ENCODE results near the gene CEACAM1. TPM values are rescaled to one million over a fixed set of nuclear protein-coding genes. Genes with fewer than 3 reads are reported as not detected.

CEACAM1 gene
- total and polyA plus RNA-seq, 9 of the 15 experiments (the other 6 are each of a cell fraction or from before 2014, with no cell fraction given), result 0.04 to 0.16 (median 0.10) TPM; not detected in 1

DNA sequence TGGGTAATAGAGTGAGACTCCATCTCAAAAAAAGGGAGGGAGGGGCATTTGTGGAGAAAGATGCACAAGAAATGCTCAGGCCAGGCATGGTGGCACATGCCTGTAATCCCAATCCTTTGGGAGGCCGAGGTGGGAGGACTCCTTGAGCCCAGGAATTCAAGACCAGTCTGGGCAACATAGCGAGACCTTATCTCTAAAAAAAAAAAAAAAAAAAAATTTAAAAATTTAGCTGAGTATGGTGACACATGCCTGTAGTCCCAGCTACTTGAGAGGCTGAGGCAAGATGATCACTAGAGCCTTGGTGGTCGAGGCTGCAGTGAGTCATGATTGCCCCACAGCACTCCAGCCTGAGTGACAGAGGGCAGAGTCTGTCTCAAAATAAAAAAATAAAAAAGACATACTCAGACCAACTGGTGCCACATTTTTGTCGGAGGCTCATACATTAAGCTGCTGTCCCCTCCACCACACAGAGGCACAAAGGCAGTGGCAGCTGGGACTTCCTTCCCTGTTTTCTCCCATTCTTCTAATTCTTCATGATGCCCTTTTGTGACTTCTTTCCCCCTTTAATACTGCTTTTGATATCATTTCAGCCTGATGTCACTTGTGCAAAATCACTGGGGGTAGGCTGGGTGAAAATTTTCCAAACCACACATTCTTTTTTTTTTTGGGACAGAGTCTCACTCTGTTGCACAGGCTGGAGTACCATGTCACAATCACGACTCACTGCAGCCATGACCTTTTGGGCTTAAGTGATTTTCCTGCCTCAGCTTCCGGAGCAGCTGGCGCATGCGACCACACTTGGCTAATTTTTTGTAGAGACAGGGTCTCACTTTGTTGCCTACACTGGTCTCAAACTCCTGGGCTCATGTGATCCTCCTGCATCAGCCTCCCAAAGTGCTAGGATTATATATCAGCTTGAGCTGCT lies 58.7 kb downstream of the CEACAM1 start (continued):
- TF ChIP-seq LEF1 (IDR thresholded peaks at IDR 0.05), result no peak
- no peak for TF ChIP-seq SMAD3 (CRISPR knock-in tag; conservative IDR thresholded peaks at IDR 0.05)

GRCh38 chr19:42468273-42468796 lies 59.9 kb downstream of the CEACAM1 start:
- POLR2A ChIA-PET, result interaction anchor here (0.6 kb wide), 1 partner anchor 252 kb away, joined by 3 read pairs; no protein-coding TSS in a partner anchor
- Histone ChIP-seq H3K4me3 (no peak overlapping the region), H3K27ac (ENCODE audit: extremely low read depth, low read depth, low read length) (no peak overlapping the region), H3K27me3 (ENCODE audit: control insufficient read depth in 2 of 2, insufficient read depth in 2 of 2, low read length in 2 of 2) (peaks cover 39 to 51% of the 10 kb centered on the region in 2 experiments; a peak in 4 of 5 replicates), H3K4me1 (replicated peaks in 1 of 2; ENCODE audit: control insufficient read depth in 2 of 2, insufficient read depth in 2 of 2, low read length in 2 of 2) (no peaks in the 10 kb centered on the region; a peak in 1 of 5 replicates), H3K9me3 (replicated peaks; ENCODE audit: control insufficient read depth, insufficient read depth, low read depth, low read length) (no peaks in the 10 kb centered on the region), H2AFZ (ENCODE audit: low read depth, low read length) (no peak overlapping the region), H3K79me2 (ENCODE audit: control insufficient read depth, insufficient read depth, low read length) (no peaks in the 10 kb centered on the region), H4K20me1 (replicated peaks; ENCODE audit: control insufficient read depth, insufficient read depth, low read length) (0 out of 2 replicates have a peak, but pooled peaks cover 4% of the 10 kb centered on the region), H3K9me1 (ENCODE audit: control insufficient read depth, insufficient read depth, low read length) (no peaks in the 10 kb centered on the region), H3K9ac (ENCODE audit: insufficient read depth in 1 of 2, low read depth in 2 of 2, low read length in 2 of 2) (no peak overlapping the region), H3K4me2 (ENCODE audit: insufficient read depth, low read length) (no peak overlapping the region), H3K36me3 (ENCODE audit: control insufficient read depth, insufficient read depth, low read length) (no peaks in the 10 kb centered on the region)
- intact Hi-C loops (cut with micrococcal nuclease) (no loop called here), in situ Hi-C loops (cut with MboI) (no loop called here)
- 0% methylated on average over 3 of the region's 3 CpGs for WGBS (ENCODE audit: insufficient coverage, low coverage, missing lambda C conversion rate)
- no peak for TF ChIP-seq TCF3 (CRISPR knock-in tag; IDR thresholded peaks at IDR 0.05)
- no peak for TF ChIP-seq TBP (optimal IDR thresholded peaks at IDR 0.05; ENCODE audit: low read depth, low read length)
- FAIRE-seq, result no peak
- CTCF ChIA-PET (ENCODE audit: low intra/inter-chr PET ratio), result no interaction called here
- no TSS peak for BruUV-seq (replicated peaks)
- no peak for DNase-seq (ENCODE audit: extremely low read depth in 1 of 4, low spot score in 3 of 4)
- ATAC-seq, result no peak

Data from K562 (cell line).